Uterus (tissue), 2 donors: ENCODE results near the gene SHOX.

Experiments
- POLR2A ChIP-seq, 2 donors: fragments of 450-650 bp; IDR thresholded peaks; one replicate each; pipeline ENCODE4 v1.6.1; 2016; ENCODE audit warnings: antibody characterized with exemption in 2 of 2, mild to moderate bottlenecking in 1 of 2, moderate library complexity in 1 of 2
- TF ChIP-seq, protein P1 (sequence below), 4 experiments: fragments of 200-600 bp in 2 of 4; fragments of 450-650 bp in 2 of 4; sonication (generic) in 2 of 4; IDR thresholded peaks; one replicate each; pipeline ENCODE4 v1.5.1; 2016 to 2019; ENCODE audit warnings: antibody characterized with exemption in 4 of 4, mild to moderate bottlenecking in 2 of 4, moderate library complexity in 1 of 4

DNA sequence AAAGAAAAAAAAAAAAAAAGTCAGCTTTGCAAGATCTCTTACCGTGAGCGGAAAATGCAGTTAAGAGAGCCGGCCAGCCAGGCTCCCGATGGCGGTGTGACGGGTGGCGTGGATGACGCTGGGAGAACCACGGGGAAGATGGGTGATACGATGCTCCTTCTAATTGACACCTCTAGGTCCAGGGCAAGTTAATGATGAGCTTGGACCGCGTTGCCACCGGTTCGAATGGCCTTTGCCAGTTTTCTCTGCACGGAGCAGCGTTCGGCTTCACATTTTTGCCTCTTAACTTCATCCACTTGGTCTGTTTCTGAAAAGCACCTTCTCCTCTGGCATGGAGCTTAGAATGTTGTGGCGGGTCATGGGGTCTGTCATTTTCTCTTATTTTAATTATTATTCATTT is 33.2 kb downstream of the SHOX start:
- TF ChIP-seq, protein P1, sequence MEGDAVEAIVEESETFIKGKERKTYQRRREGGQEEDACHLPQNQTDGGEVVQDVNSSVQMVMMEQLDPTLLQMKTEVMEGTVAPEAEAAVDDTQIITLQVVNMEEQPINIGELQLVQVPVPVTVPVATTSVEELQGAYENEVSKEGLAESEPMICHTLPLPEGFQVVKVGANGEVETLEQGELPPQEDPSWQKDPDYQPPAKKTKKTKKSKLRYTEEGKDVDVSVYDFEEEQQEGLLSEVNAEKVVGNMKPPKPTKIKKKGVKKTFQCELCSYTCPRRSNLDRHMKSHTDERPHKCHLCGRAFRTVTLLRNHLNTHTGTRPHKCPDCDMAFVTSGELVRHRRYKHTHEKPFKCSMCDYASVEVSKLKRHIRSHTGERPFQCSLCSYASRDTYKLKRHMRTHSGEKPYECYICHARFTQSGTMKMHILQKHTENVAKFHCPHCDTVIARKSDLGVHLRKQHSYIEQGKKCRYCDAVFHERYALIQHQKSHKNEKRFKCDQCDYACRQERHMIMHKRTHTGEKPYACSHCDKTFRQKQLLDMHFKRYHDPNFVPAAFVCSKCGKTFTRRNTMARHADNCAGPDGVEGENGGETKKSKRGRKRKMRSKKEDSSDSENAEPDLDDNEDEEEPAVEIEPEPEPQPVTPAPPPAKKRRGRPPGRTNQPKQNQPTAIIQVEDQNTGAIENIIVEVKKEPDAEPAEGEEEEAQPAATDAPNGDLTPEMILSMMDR (IDR thresholded peaks at IDR 0.05): no peak
- TF ChIP-seq POLR2A (IDR thresholded peaks at IDR 0.05): no peak
